SK-N-SH treated with all-trans-retinoic acid at 6 μM for 48 hours (cell line): Measurements from ENCODE around the gene RIN3.
A peak's percentile ranks its signal among the peaks of the same experiment; 100 is the strongest.

Experiments
- ATAC-seq: fragments of 200-7000 bp; cut with Tn5 transposase; 3 replicates; pipeline ENCODE4 v1.9.1; 2020; ENCODE audit warnings: mild to moderate bottlenecking, moderate library complexity
- ARNTL ChIP-seq: fragments of 450-650 bp; formaldehyde crosslinking; IDR thresholded peaks from 2 replicates; pipeline ENCODE4 v1.5.0; 2020; ENCODE audit warnings: low read depth, mild to moderate bottlenecking, moderate library complexity, borderline replicate concordance
- BACH2 ChIP-seq: fragments of 250-450 bp; sonication (Bioruptor Pico); IDR thresholded peaks from 2 replicates; pipeline ENCODE4 v1.9.0; 2021; ENCODE audit warnings: mild to moderate bottlenecking, borderline replicate concordance
- CREB5 ChIP-seq: fragments of 250-450 bp; sonication (Bioruptor Pico); IDR thresholded peaks from 2 replicates; pipeline ENCODE4 v1.5.1; 2020; ENCODE audit warnings: low read depth, mild to moderate bottlenecking, moderate library complexity
- CSRNP3 ChIP-seq: fragments of 250-450 bp; sonication (Bioruptor Pico); IDR thresholded peaks from 2 replicates; pipeline ENCODE4 v1.5.1; 2021; ENCODE audit warnings: mild to moderate bottlenecking, moderate library complexity
- ESRRG ChIP-seq: fragments of 250-450 bp; sonication (Bioruptor Pico); IDR thresholded peaks from 2 replicates; pipeline ENCODE4 v1.6.1; 2021; ENCODE audit warnings: mild to moderate bottlenecking
- GLIS3 ChIP-seq: fragments of 250-450 bp; sonication (Bioruptor Pico); IDR thresholded peaks from 2 replicates; pipeline ENCODE4 v1.5.0; 2020; ENCODE audit warnings: mild to moderate bottlenecking, moderate library complexity
- OSR1 ChIP-seq: fragments of 250-450 bp; sonication (Bioruptor Pico); IDR thresholded peaks from 2 replicates; pipeline ENCODE4 v1.8.0; 2022; ENCODE audit warnings: moderate library complexity, mild to moderate bottlenecking, inconsistent platforms
- PATZ1 ChIP-seq: fragments of 250-450 bp; sonication (Bioruptor Pico); IDR thresholded peaks from 2 replicates; pipeline ENCODE4 v1.8.0; 2020; ENCODE audit warnings: mild to moderate bottlenecking, moderate library complexity, borderline replicate concordance
- POU6F1 ChIP-seq: fragments of 250-450 bp; sonication (Bioruptor Pico); IDR thresholded peaks from 2 replicates; pipeline ENCODE4 v1.8.0; 2021; ENCODE audit warnings: low read depth, mild to moderate bottlenecking, moderate library complexity, borderline replicate concordance
- RARB ChIP-seq: fragments of 250-450 bp; sonication (Bioruptor Pico); IDR thresholded peaks from 2 replicates; pipeline ENCODE4 v1.8.0; 2021; ENCODE audit warnings: mild to moderate bottlenecking, moderate library complexity
- SNAI2 ChIP-seq: fragments of 250-450 bp; sonication (Bioruptor Pico); IDR thresholded peaks from 2 replicates; pipeline ENCODE4 v1.5.0; 2020; ENCODE audit warnings: mild to moderate bottlenecking, moderate library complexity
- TCF4 ChIP-seq: fragments of 250-450 bp; sonication (Bioruptor Pico); IDR thresholded peaks from 2 replicates; pipeline ENCODE4 v1.8.0; 2021; ENCODE audit warnings: mild to moderate bottlenecking, moderate library complexity, borderline replicate concordance
- TOX ChIP-seq: fragments of 250-450 bp; sonication (Bioruptor Pico); IDR thresholded peaks from 2 replicates; pipeline ENCODE4 v1.8.0; 2021; ENCODE audit warnings: mild to moderate bottlenecking, moderate library complexity, borderline replicate concordance
- TSHZ2 ChIP-seq: fragments of 250-450 bp; sonication (Bioruptor Pico); IDR thresholded peaks from 2 replicates; pipeline ENCODE4 v1.5.0; 2020; ENCODE audit warnings: mild to moderate bottlenecking, moderate library complexity
- ZC3H10 ChIP-seq: fragments of 250-450 bp; sonication (Bioruptor Pico); IDR thresholded peaks from 2 replicates; pipeline ENCODE4 v1.5.1; 2021; ENCODE audit warnings: mild to moderate bottlenecking, moderate library complexity
- ZFP3 ChIP-seq: fragments of 250-450 bp; sonication (Bioruptor Pico); IDR thresholded peaks from 2 replicates; pipeline ENCODE4 v1.5.0; 2020; ENCODE audit warnings: mild to moderate bottlenecking, moderate library complexity
- ZFP30 ChIP-seq: fragments of 450-650 bp; formaldehyde crosslinking; IDR thresholded peaks from 2 replicates; pipeline ENCODE4 v1.5.0; 2022; ENCODE audit warnings: mild to moderate bottlenecking, moderate library complexity
- ZNF70 ChIP-seq: fragments of 450-650 bp; formaldehyde crosslinking; IDR thresholded peaks from 2 replicates; pipeline ENCODE4 v1.5.0; 2020; ENCODE audit warnings: mild to moderate bottlenecking, moderate library complexity
- ZNF8 ChIP-seq: fragments of 450-650 bp; formaldehyde crosslinking; IDR thresholded peaks from 2 replicates; pipeline ENCODE4 v1.5.0; 2020; ENCODE audit warnings: mild to moderate bottlenecking, moderate library complexity

Gene RIN3

GRCh38 chr14:92532490-92533163 lies 19.0 kb downstream of the RIN3 start:
- ATAC-seq, result peak; percentile 30
- TF ChIP-seq SNAI2 (CRISPR knock-in tag), result no peak
- TF ChIP-seq ESRRG, result no peak
- TF ChIP-seq ARNTL (CRISPR knock-in tag), result no peak
- TF ChIP-seq POU6F1, result no peak
- no peak for TF ChIP-seq ZFP30 (CRISPR knock-in tag)
- TF ChIP-seq, all 23 proteins: peak for 0

GRCh38 chr14:92534932-92535643 lies 21.5 kb downstream of the RIN3 start:
- ATAC-seq, result peak; percentile 24; the same call in 2 of the 3 replicates
- no peak for TF ChIP-seq RARB
- no peak for TF ChIP-seq TOX (CRISPR knock-in tag)
- TF ChIP-seq ESRRG, result no peak
- no peak for TF ChIP-seq PATZ1 (CRISPR knock-in tag)
- no peak for TF ChIP-seq ZFP3
- TF ChIP-seq OSR1 (CRISPR knock-in tag), result no peak
- no peak for TF ChIP-seq ARNTL (CRISPR knock-in tag)
- no peak for TF ChIP-seq BACH2 (CRISPR knock-in tag)
- TF ChIP-seq ZNF70, result no peak
- no peak for TF ChIP-seq CREB5

GRCh38 chr14:92536231-92536630 lies 22.6 kb downstream of the RIN3 start:
- peak; percentile 15 for ATAC-seq

GRCh38 chr14:92538412-92538985 lies 24.9 kb downstream of the RIN3 start:
- ATAC-seq, result no peak
- no peak for TF ChIP-seq TSHZ2 (CRISPR knock-in tag)
- no peak for TF ChIP-seq ZFP3
- TF ChIP-seq ARNTL (CRISPR knock-in tag), result no peak
- no peak for TF ChIP-seq TCF4 (CRISPR knock-in tag)
- TF ChIP-seq ESRRG, result no peak
- no peak for TF ChIP-seq ZNF8 (CRISPR knock-in tag)
- TF ChIP-seq GLIS3, result no peak
- no peak for TF ChIP-seq ZC3H10 (CRISPR knock-in tag)
- TF ChIP-seq ZNF70, result no peak
- no peak for TF ChIP-seq CSRNP3 (CRISPR knock-in tag)
- TF ChIP-seq POU6F1, result no peak
- TF ChIP-seq BACH2 (CRISPR knock-in tag), result no peak
